ENCODE measurements around the gene HTRA1.

The HTRA1 gene

DNA sequence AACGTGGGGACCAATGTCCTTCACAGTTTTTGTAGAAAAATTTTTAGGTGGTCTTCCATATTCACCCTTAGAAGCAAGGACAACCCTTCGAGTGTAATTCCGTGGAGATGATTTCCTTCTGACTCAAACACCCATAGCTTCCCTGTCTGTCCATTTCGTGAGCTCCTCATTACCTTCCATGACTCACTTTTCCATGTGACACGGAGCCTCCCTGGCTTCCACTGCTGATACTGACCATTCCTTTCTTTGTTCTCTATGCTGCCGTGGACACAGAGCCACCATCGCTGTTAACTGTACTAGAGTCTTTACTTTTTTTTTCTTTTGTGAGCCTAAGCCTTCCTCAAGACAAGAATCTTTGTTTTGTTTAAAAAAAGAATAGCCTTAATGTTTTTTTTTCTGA, 19.4 kb upstream of the HTRA1 start:
- Mint-ChIP-seq H3K36me3 (ENCODE audit: insufficient read depth) (no peaks in the 10 kb centered on the region), H3K4me3 (no peak overlapping the region), H3K4me1 (ENCODE audit: low read depth in 2 of 2) (no peaks in the 10 kb centered on the region), H3K9me3 (no peaks in the 10 kb centered on the region), H3K27ac (no peak overlapping the region), H3K27me3 (peaks cover 0 to 7% of the 10 kb centered on the region in 2 donors)
- no peak for DNase-seq
- ATAC-seq (replicated peaks) = no peak

- DNase-seq = no peak
- H3K9me3 Mint-ChIP-seq = no peaks in the 10 kb centered on the region
- H3K4me1 Mint-ChIP-seq (ENCODE audit: low read depth in 2 of 2) = no peaks in the 10 kb centered on the region
- H3K27ac Mint-ChIP-seq = no peak overlapping the region
- peaks cover 16 to 21% of the 10 kb centered on the region in 2 donors for H3K27me3 Mint-ChIP-seq
- ATAC-seq (replicated peaks) = no peak
- H3K4me3 Mint-ChIP-seq = no peak overlapping the region
- H3K36me3 Mint-ChIP-seq (ENCODE audit: insufficient read depth) = no peaks in the 10 kb centered on the region
Observed at GRCh38 chr10:122445469-122445868, 15.9 kb upstream of the HTRA1 start.

GRCh38 chr10:122445904-122446303, 15.4 kb upstream of the HTRA1 start:
- Mint-ChIP-seq H3K4me3 (no peak overlapping the region), H3K27ac (no peak overlapping the region), H3K4me1 (ENCODE audit: low read depth in 2 of 2) (no peaks in the 10 kb centered on the region), H3K9me3 (no peaks in the 10 kb centered on the region), H3K27me3 (peaks cover 21% of the 10 kb centered on the region in 2 donors), H3K36me3 (ENCODE audit: insufficient read depth) (no peaks in the 10 kb centered on the region)
- DNase-seq = no peak
- no peak for ATAC-seq (replicated peaks)

GRCh38 chr10:122446668-122447423, 14.5 kb upstream of the HTRA1 start:
- ATAC-seq (replicated peaks) (no peak), DNase-seq (no peak)
- H3K4me1 Mint-ChIP-seq (ENCODE audit: low read depth in 2 of 2) = no peaks in the 10 kb centered on the region
- H3K4me3 Mint-ChIP-seq = no peak overlapping the region
- no peaks in the 10 kb centered on the region for H3K9me3 Mint-ChIP-seq
- peaks cover 21 to 24% of the 10 kb centered on the region in 2 donors for H3K27me3 Mint-ChIP-seq
- H3K36me3 Mint-ChIP-seq (ENCODE audit: insufficient read depth) = no peaks in the 10 kb centered on the region
- H3K27ac Mint-ChIP-seq = no peak overlapping the region

DNA sequence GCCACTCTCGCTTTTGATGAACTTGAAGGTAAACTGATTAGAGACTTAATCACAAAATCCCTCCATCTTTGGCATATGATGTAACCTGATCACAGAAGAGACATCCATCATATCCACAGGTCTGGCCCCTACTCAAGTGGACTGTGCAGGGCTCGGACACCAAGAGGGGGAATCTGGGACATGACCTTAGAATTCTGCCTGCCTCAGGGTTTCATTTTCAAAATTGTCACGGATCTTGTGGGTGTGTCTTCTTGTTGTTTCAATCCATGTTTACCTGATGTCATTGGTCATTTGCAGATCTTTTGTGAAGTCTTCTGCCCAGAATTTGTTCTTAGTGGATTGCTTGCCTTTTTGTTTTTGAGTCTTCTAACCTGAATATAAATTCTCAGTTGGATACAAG, 12.8 kb upstream of the HTRA1 start:
- no peaks in the 10 kb centered on the region for H3K36me3 Mint-ChIP-seq (ENCODE audit: insufficient read depth)
- no peak for ATAC-seq (replicated peaks)
- no peaks in the 10 kb centered on the region for H3K9me3 Mint-ChIP-seq
- no peaks in the 10 kb centered on the region for H3K4me1 Mint-ChIP-seq (ENCODE audit: low read depth in 2 of 2)
- peaks cover 21 to 24% of the 10 kb centered on the region in 2 donors for H3K27me3 Mint-ChIP-seq
- no peak overlapping the region for H3K27ac Mint-ChIP-seq
- no peak for DNase-seq
- H3K4me3 Mint-ChIP-seq = no peak overlapping the region

GRCh38 chr10:122449153-122449552, 12.2 kb upstream of the HTRA1 start:
- ATAC-seq (replicated peaks) = no peak
- H3K27ac Mint-ChIP-seq = no peak overlapping the region
- no peak for DNase-seq
- no peaks in the 10 kb centered on the region for H3K36me3 Mint-ChIP-seq (ENCODE audit: insufficient read depth)
- H3K27me3 Mint-ChIP-seq = peaks cover 21 to 26% of the 10 kb centered on the region in 2 donors
- no peaks in the 10 kb centered on the region for H3K9me3 Mint-ChIP-seq
- H3K4me3 Mint-ChIP-seq = no peak overlapping the region
- H3K4me1 Mint-ChIP-seq (ENCODE audit: low read depth in 2 of 2) = no peaks in the 10 kb centered on the region

- Mint-ChIP-seq H3K27me3 (peaks cover 14 to 40% of the 10 kb centered on the region in 2 donors), H3K9me3 (no peaks in the 10 kb centered on the region)
- DNase-seq = no peak
Observed at GRCh38 chr10:122450353-122450990, 10.9 kb upstream of the HTRA1 start.

DNA sequence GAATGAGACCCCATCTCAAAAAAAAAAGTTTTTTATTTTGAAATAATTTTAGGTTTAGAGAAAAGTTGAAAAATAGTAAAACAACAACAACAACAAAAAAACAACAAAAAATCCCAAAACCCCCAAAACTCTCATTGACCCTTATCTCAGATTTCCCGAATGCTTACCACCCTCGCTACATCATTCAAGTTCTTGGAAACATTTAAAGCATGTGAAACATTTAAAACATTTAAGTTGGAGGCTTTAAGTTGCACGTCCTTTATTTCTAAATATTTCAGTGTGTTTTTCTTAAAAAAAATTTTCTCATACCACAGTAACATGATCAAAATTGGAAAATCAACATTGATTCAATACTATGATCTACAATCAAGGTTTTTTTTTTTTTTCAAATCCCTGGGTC, 7.3 kb upstream of the HTRA1 start:
- no peaks in the 10 kb centered on the region for H3K9me3 Mint-ChIP-seq
- ATAC-seq (replicated peaks) (no peak), DNase-seq (no peak)
- no peaks in the 10 kb centered on the region for H3K4me1 Mint-ChIP-seq (ENCODE audit: low read depth in 2 of 2)
- peaks cover 3% of the 10 kb centered on the region for H3K36me3 Mint-ChIP-seq (ENCODE audit: insufficient read depth)
- peaks cover 32 to 66% of the 10 kb centered on the region in 2 donors for H3K27me3 Mint-ChIP-seq
- no peak overlapping the region for H3K27ac Mint-ChIP-seq
- no peak overlapping the region for H3K4me3 Mint-ChIP-seq

More at GRCh38 chr10:122450353-122450990, 10.9 kb upstream of the HTRA1 start:
- ATAC-seq (replicated peaks) = no peak
- Mint-ChIP-seq H3K4me3 (no peak overlapping the region), H3K4me1 (ENCODE audit: low read depth in 2 of 2) (no peaks in the 10 kb centered on the region), H3K27ac (no peak overlapping the region), H3K36me3 (ENCODE audit: insufficient read depth) (no peaks in the 10 kb centered on the region)

GRCh38 chr10:122454603-122455080, 6.7 kb upstream of the HTRA1 start, which contains the start of gene ARMS2:
Gene ARMS2 (plus strand): TSS chr10:122454653. CDS start chr10:122454728, 75 bp downstream.
- ATAC-seq (replicated peaks) (no peak), DNase-seq (no peak)
- H3K27ac Mint-ChIP-seq = no peak within 1 kb of the TSS
- no peaks in the 10 kb centered on the region for H3K9me3 Mint-ChIP-seq
- no peak within 1 kb of the TSS for H3K4me3 Mint-ChIP-seq
- peaks cover 32 to 66% of the 10 kb centered on the region in 2 donors for H3K27me3 Mint-ChIP-seq
- peaks cover 0 to 3% of the 10 kb centered on the region in 2 donors for H3K4me1 Mint-ChIP-seq (ENCODE audit: low read depth in 2 of 2)
- peaks cover 3% of the 10 kb centered on the region for H3K36me3 Mint-ChIP-seq (ENCODE audit: insufficient read depth)

- no peak overlapping the region for H3K4me3 Mint-ChIP-seq
- H3K9me3 Mint-ChIP-seq = no peaks in the 10 kb centered on the region
- no peak for ATAC-seq (replicated peaks)
- H3K27ac Mint-ChIP-seq = no peak overlapping the region
- H3K27me3 Mint-ChIP-seq = peaks cover 34 to 64% of the 10 kb centered on the region in 2 donors
- peaks cover 6% of the 10 kb centered on the region for H3K36me3 Mint-ChIP-seq (ENCODE audit: insufficient read depth)
- no peak for DNase-seq
- H3K4me1 Mint-ChIP-seq (ENCODE audit: low read depth in 2 of 2) = peaks cover 0 to 5% of the 10 kb centered on the region in 2 donors
Observed at GRCh38 chr10:122455376-122456079, 5.8 kb upstream of the HTRA1 start.

DNA sequence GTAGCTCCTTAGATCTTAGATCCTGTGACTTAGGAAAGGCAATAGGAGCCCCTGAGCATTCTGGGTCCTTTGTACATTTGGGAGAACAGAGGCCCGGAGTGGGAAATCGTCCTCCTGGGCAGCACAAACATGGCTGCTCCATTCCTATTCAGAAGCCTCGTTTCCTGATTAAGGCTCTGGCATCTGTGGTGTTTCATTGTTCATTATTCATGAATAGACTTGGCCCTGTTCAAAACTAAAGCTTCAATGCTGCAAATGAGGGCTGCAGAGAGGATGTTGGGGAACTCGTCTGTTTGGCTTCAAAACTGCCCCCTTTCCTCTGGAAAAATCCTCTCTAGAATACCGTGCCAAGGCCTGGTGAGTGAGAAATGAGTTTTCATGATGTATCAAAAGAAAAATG, 3.4 kb upstream of the HTRA1 start:
- Mint-ChIP-seq H3K27me3 (peaks cover 41 to 66% of the 10 kb centered on the region in 2 donors), H3K9me3 (no peaks in the 10 kb centered on the region), H3K36me3 (ENCODE audit: insufficient read depth) (peaks cover 6% of the 10 kb centered on the region), H3K4me1 (ENCODE audit: low read depth in 2 of 2) (peaks cover 8 to 12% of the 10 kb centered on the region in 2 donors), H3K4me3 (no peak overlapping the region), H3K27ac (no peak overlapping the region)
- ATAC-seq (replicated peaks) (no peak), DNase-seq (no peak)

- no peaks in the 10 kb centered on the region for H3K9me3 Mint-ChIP-seq
- peaks cover 6% of the 10 kb centered on the region for H3K36me3 Mint-ChIP-seq (ENCODE audit: insufficient read depth)
- ATAC-seq (replicated peaks) = no peak
- no peak for DNase-seq
- no peak overlapping the region for H3K27ac Mint-ChIP-seq
- peaks cover 9 to 17% of the 10 kb centered on the region in 2 donors for H3K4me1 Mint-ChIP-seq (ENCODE audit: low read depth in 2 of 2)
- H3K27me3 Mint-ChIP-seq = peaks cover 48 to 73% of the 10 kb centered on the region in 2 donors
- no peak overlapping the region for H3K4me3 Mint-ChIP-seq
Observed at GRCh38 chr10:122458693-122459092, 2.7 kb upstream of the HTRA1 start.

GRCh38 chr10:122459561-122460273, 1.6 kb upstream of the HTRA1 start:
- H3K36me3 Mint-ChIP-seq (ENCODE audit: insufficient read depth) = peaks cover 6% of the 10 kb centered on the region
- H3K9me3 Mint-ChIP-seq = no peaks in the 10 kb centered on the region
- no peak overlapping the region for H3K27ac Mint-ChIP-seq
- H3K27me3 Mint-ChIP-seq = peaks cover 50 to 73% of the 10 kb centered on the region in 2 donors
- ATAC-seq (replicated peaks) (no peak), DNase-seq (no peak)
- H3K4me3 Mint-ChIP-seq = peak overlapping the region; percentile 43 to 68
- H3K4me1 Mint-ChIP-seq (ENCODE audit: low read depth in 2 of 2) = peaks cover 9 to 19% of the 10 kb centered on the region in 2 donors
